Measurements from ENCODE around the gene NTF3. TPM values are rescaled to one million over a fixed set of nuclear protein-coding genes. Genes with fewer than 3 reads are reported as not detected.

The NTF3 gene
- total RNA-seq, 4 donors from 2014 or later = 0.69 to 9.8 (median 2.5) TPM

GRCh38 chr12:5515458-5515857 is 83.5 kb downstream of the NTF3 start:
- WGBS, 2 donors (ENCODE audit: low coverage in 1 of 2) = 100% methylated on average over 1 of the region's 1 CpG
- Histone ChIP-seq H3K36me3 (no peaks in the 10 kb centered on the region), H3K4me1 (peaks cover 0 to 23% (median 13%) of the 10 kb centered on the region in 3 donors), H3K27me3 (peaks cover 4% of the 10 kb centered on the region), H3K27ac (no peak overlapping the region), H3K9me3 (no peaks in the 10 kb centered on the region), H3K4me3 (no peak overlapping the region)
- no peak for ATAC-seq
- TF ChIP-seq EP300 (IDR thresholded peaks at IDR 0.05) (no peak), POLR2A (IDR thresholded peaks at IDR 0.05) (no peak), POLR2AphosphoS5 (IDR thresholded peaks at IDR 0.05) (no peak), CTCF (IDR thresholded peaks at IDR 0.05) (no peak)

GRCh38 chr12:5516371-5517241 is 84.7 kb downstream of the NTF3 start:
- no peak overlapping the region for H3K4me3 ChIP-seq
- ATAC-seq = no peak
- 92% methylated on average over 5 of the region's 8 CpGs; no CpG with 5 or more reads in 1 of the 2 donors for WGBS, 2 donors (ENCODE audit: low coverage in 1 of 2)
- TF ChIP-seq EP300 (IDR thresholded peaks at IDR 0.05) = no peak
- TF ChIP-seq POLR2AphosphoS5 (IDR thresholded peaks at IDR 0.05) = no peak
- TF ChIP-seq CTCF (IDR thresholded peaks at IDR 0.05) = no peak
- TF ChIP-seq POLR2A (IDR thresholded peaks at IDR 0.05) = no peak
- no peaks in the 10 kb centered on the region for H3K27me3 ChIP-seq
- H3K9me3 ChIP-seq = no peaks in the 10 kb centered on the region
- H3K36me3 ChIP-seq = no peaks in the 10 kb centered on the region
- peaks cover 0 to 18% (median 8%) of the 10 kb centered on the region in 3 donors for H3K4me1 ChIP-seq
- no peak overlapping the region for H3K27ac ChIP-seq

- no peaks in the 10 kb centered on the region for H3K36me3 ChIP-seq
- ATAC-seq = no peak
- no peaks in the 10 kb centered on the region for H3K4me1 ChIP-seq
- 89 to 93% methylated on average over 3 to 5 of the region's 8 CpGs for WGBS, 2 donors (ENCODE audit: low coverage in 1 of 2)
- H3K27ac ChIP-seq = no peak overlapping the region
- no peaks in the 10 kb centered on the region for H3K27me3 ChIP-seq
- no peak overlapping the region for H3K4me3 ChIP-seq
- no peaks in the 10 kb centered on the region for H3K9me3 ChIP-seq
- TF ChIP-seq POLR2AphosphoS5 (IDR thresholded peaks at IDR 0.05) (no peak), CTCF (IDR thresholded peaks at IDR 0.05) (no peak), EP300 (IDR thresholded peaks at IDR 0.05) (no peak), POLR2A (IDR thresholded peaks at IDR 0.05) (no peak)
These were observed 86.9 kb downstream of the NTF3 start for GRCh38 chr12:5518584-5519365.

- 100% methylated on average over 2 of the region's 4 CpGs; no CpG with 5 or more reads in 1 of the 2 donors for WGBS, 2 donors (ENCODE audit: low coverage in 1 of 2)
- Histone ChIP-seq H3K27ac (no peak overlapping the region), H3K9me3 (no peaks in the 10 kb centered on the region), H3K36me3 (no peaks in the 10 kb centered on the region), H3K27me3 (no peaks in the 10 kb centered on the region), H3K4me1 (no peaks in the 10 kb centered on the region), H3K4me3 (no peak overlapping the region)
- TF ChIP-seq EP300 (IDR thresholded peaks at IDR 0.05) = no peak
- TF ChIP-seq POLR2AphosphoS5 (IDR thresholded peaks at IDR 0.05) = no peak
- TF ChIP-seq POLR2A (IDR thresholded peaks at IDR 0.05) = no peak
- no peak for TF ChIP-seq CTCF (IDR thresholded peaks at IDR 0.05)
- no peak for ATAC-seq
These were observed 88.1 kb downstream of the NTF3 start for GRCh38 chr12:5520037-5520436.
